H1 (cell line): ENCODE data around the gene PTPRH.
A peak's percentile ranks its signal among the peaks of the same experiment; 100 is the strongest.

ENCODE experiments used
- GTF2F1 ChIP-seq: IDR thresholded peaks from 2 replicates; pipeline ENCODE4 v1.6.1; 2012; ENCODE audit warnings: low read depth, low read length, improper control_type of control experiment, borderline replicate concordance
- MAFK ChIP-seq: IDR thresholded peaks from 2 replicates; pipeline ENCODE4 v1.6.1; 2012; ENCODE audit warnings: low read depth, mild to moderate bottlenecking, improper control_type of control experiment, low read length
- POLR2AphosphoS5 ChIP-seq: IDR thresholded peaks from 2 replicates; pipeline ENCODE4 v1.6.1; 2011; ENCODE audit warnings: low read depth, low read length
- SUZ12 ChIP-seq: fragments of 200-600 bp; sonication (generic); IDR thresholded peaks from 2 replicates; pipeline ENCODE4 v1.6.1; 2012; ENCODE audit warnings: mild to moderate bottlenecking, inconsistent platforms, low read length, moderate library complexity, mixed read lengths

DNA sequence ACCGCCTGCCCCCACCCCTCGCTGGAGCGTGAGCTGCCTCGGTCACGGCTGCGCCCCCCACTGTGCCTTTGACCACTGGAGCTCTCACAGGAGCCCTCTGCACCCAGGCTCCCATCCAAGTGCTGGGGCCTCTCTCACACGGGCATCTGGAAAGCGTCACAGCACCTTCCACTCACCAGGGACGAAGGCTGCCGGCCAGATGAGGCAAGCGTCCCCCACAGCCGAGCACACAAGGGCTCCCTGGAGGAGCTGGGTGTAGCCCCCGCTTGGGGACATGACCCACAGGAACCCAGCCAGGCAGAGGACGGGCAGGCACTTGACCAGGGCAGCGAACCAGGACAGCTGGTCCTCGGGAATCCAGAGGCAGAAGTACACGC lies 18.7 kb upstream of the PTPRH start:
- TF ChIP-seq POLR2AphosphoS5 (0 out of 2 replicates have a peak, but pooled peaks have one; percentile 2), GTF2F1 (no peak), SUZ12 (no peak), MAFK (no peak)
